Measurements from ENCODE around the gene SH3RF2. TPM values are rescaled to one million over a fixed set of nuclear protein-coding genes. Genes with fewer than 3 reads are reported as not detected.

SH3RF2 gene
- total and polyA plus RNA-seq, 10 of the 15 experiments (the other 5 are each of a cell fraction or from before 2014, with no cell fraction given): 0.15 TPM; not detected in 9

DNA sequence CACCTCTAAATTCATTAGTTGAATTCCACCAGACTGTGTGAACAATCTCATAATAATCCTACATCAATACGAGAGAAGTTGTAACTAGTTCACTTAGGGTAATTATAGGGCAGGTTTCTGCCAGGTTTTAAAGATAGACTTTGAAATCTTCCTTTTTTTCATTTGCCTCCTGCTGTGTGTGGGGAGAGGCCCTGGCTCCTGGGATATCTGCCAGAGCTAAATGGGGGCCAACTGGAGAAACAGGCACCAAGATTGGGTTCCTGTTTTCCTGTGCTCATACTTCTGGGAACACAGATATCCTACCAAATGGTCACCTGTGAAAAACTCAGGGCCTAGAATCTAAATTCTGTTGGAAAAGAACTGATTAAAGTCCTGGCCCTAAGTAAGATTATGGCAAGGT is 42.3 kb downstream of the SH3RF2 start:
- H3K79me2 ChIP-seq (ENCODE audit: control insufficient read depth, insufficient read depth, low read length): no peaks in the 10 kb centered on the region
- no peak for ATAC-seq
- ChIA-PET CTCF (no interaction called here), POLR2A (no interaction called here), RAD21 (ENCODE audit: unreplicated experiment) (no interaction called here), SMC1A (ENCODE audit: uncharacterized antibody, unreplicated experiment) (no interaction called here)
- H3K9me3 ChIP-seq (replicated peaks; ENCODE audit: control insufficient read depth, insufficient read depth, low read length): no peaks in the 10 kb centered on the region
- H3K27me3 ChIP-seq (replicated peaks in 1 of 2; ENCODE audit: control insufficient read depth in 2 of 2, insufficient read depth in 2 of 2, low read length in 1 of 2): no peaks in the 10 kb centered on the region; a peak in 1 of 4 replicates
- H3K9ac ChIP-seq (ENCODE audit: control insufficient read depth, insufficient read depth, low read length): no peak overlapping the region
- no peaks in the 10 kb centered on the region for H3K36me3 ChIP-seq (ENCODE audit: control insufficient read depth in 2 of 2, insufficient read depth in 2 of 2, low read length in 1 of 2)
- in situ Hi-C loops (cut with MboI) (no loop called here), intact Hi-C loops (cut with micrococcal nuclease; ENCODE audit: unreplicated experiment) (no loop called here)
- no peaks in the 10 kb centered on the region for H3K4me1 ChIP-seq (ENCODE audit: control insufficient read depth, insufficient read depth, low read length)
- no peak for TF ChIP-seq CREB1 (IDR thresholded peaks at IDR 0.05; ENCODE audit: low read depth)
- no peak for TF ChIP-seq ETV6 (conservative IDR thresholded peaks at IDR 0.05 in 1 of 2, IDR thresholded peaks at IDR 0.05 in 1 of 2; ENCODE audit: borderline replicate concordance in 1 of 2, low read depth in 1 of 2)
- no peak for TF ChIP-seq USF2 (IDR thresholded peaks at IDR 0.05; ENCODE audit: borderline replicate concordance, low read depth, low read length)
- TF ChIP-seq HSF1 (IDR thresholded peaks at IDR 0.05; ENCODE audit: low read depth, low read length): no peak
- TF ChIP-seq FOXK2 (IDR thresholded peaks at IDR 0.05): no peak
- no peak for TF ChIP-seq YY1 (IDR thresholded peaks at IDR 0.05; ENCODE audit: low read depth, low read length)
- no peak for TF ChIP-seq RBBP5 (conservative IDR thresholded peaks at IDR 0.05)
- TF ChIP-seq CEBPZ (IDR thresholded peaks at IDR 0.05; ENCODE audit: low read depth, low read length): no peak
- no peak for TF ChIP-seq SREBF2 (IDR thresholded peaks at IDR 0.05; ENCODE audit: low read length)
- no peak for TF ChIP-seq ZNF274 (IDR thresholded peaks at IDR 0.05; ENCODE audit: insufficient read depth, insufficient read length)
- no peak for TF ChIP-seq CHD1 (IDR thresholded peaks at IDR 0.05; ENCODE audit: low read depth, low read length)
- TF ChIP-seq YBX1 (IDR thresholded peaks at IDR 0.05): no peak
- TF ChIP-seq NR2C2 (IDR thresholded peaks at IDR 0.05; ENCODE audit: borderline replicate concordance, control insufficient read depth, insufficient read length, low read depth): no peak
- no peak for TF ChIP-seq ZBED1 (IDR thresholded peaks at IDR 0.05; ENCODE audit: borderline replicate concordance)
- no peak overlapping the region for H3K4me2 ChIP-seq (ENCODE audit: control insufficient read depth, insufficient read depth)
- no peak for DNase-seq (ENCODE audit: low read depth, low spot score)
- 42% methylated on average over 1 of the region's 1 CpG for whole genome bisulfite sequencing (ENCODE audit: insufficient coverage, insufficient replicate concordance, low lambda C conversion rate, missing lambda C conversion rate)
- H3K27ac ChIP-seq (ENCODE audit: control insufficient read depth, insufficient read depth): no peak overlapping the region
- BruUV-seq (replicated peaks): no TSS peak
- H3K4me3 ChIP-seq: no peak overlapping the region
- FAIRE-seq: no peak
- H4K20me1 ChIP-seq (ENCODE audit: control insufficient read depth, insufficient read depth): no peaks in the 10 kb centered on the region
- H2AFZ ChIP-seq (ENCODE audit: control insufficient read depth, low read depth, low read length): no peak overlapping the region

Data from GM12878 (cell line).